CD8-positive, alpha-beta memory T cell (primary cell): Measurements from ENCODE around the gene ZNF554. TPM values are rescaled to one million over a fixed set of nuclear protein-coding genes. Genes with fewer than 3 reads are reported as not detected.

Experiments used
- CTCF ChIA-PET: fragments of 350-600 bp; sonication (Branson Sonifier 250); formaldehyde crosslinking; loops from one replicate; lab custom pipeline; 2021; ENCODE audit warnings: antibody characterized with exemption; lab: Charles Lee
- POLR2A ChIA-PET: fragments of 350-600 bp; sonication (Branson Sonifier 250); formaldehyde crosslinking; loops from one replicate; lab custom pipeline; 2021; ENCODE audit warnings: antibody characterized with exemption; lab: Charles Lee
- DNase-seq, 5 donors: peaks; one replicate each; pipeline versions ENCODE4 v3.0.0 to v3.0.0-alpha.2; 2020 to 2022; ENCODE audit warnings: mixed read lengths in 1 of 5
- H3K27ac ChIP-seq: one replicate; pipeline ENCODE4 v1.7.0; 2013; ENCODE audit warnings: low read depth, mild to moderate bottlenecking, low read length, moderate library complexity
- H3K27me3 ChIP-seq: 2 replicates; pipeline ENCODE4 v1.7.0; 2013; ENCODE audit warnings: low read length, mild to moderate bottlenecking; ENCODE audit not compliant: insufficient read depth, poor library complexity, severe bottlenecking
- H3K36me3 ChIP-seq: 2 replicates; pipeline ENCODE4 v1.7.0; 2013; ENCODE audit warnings: mild to moderate bottlenecking, low read length, moderate library complexity; ENCODE audit not compliant: insufficient read depth
- H3K4me1 ChIP-seq: 2 replicates; pipeline ENCODE4 v1.7.0; 2013; ENCODE audit warnings: mild to moderate bottlenecking, low read length, moderate library complexity; ENCODE audit not compliant: insufficient read depth
- H3K4me3 ChIP-seq: 2 replicates; pipeline ENCODE4 v1.7.0; 2013; ENCODE audit warnings: mild to moderate bottlenecking, low read length
- H3K9me3 ChIP-seq: 2 replicates; pipeline ENCODE4 v1.7.0; 2013; ENCODE audit warnings: mild to moderate bottlenecking, low read length
- H3K27ac Mint-ChIP-seq, 8 donors: one replicate each; pipeline ENCODE4 v1.8.0; 2020 to 2021; ENCODE audit warnings: mixed read lengths in 8 of 8, mild to moderate bottlenecking in 6 of 8, inconsistent platforms in 3 of 8, moderate library complexity in 3 of 8
- H3K27me3 Mint-ChIP-seq, 2 donors: one replicate each; pipeline ENCODE4 v1.8.0; 2020 to 2021; ENCODE audit warnings: mixed read lengths in 2 of 2, mild to moderate bottlenecking in 1 of 2, moderate library complexity in 1 of 2
- H3K36me3 Mint-ChIP-seq, 3 donors: one replicate each; pipeline ENCODE4 v1.8.0; 2020 to 2021; ENCODE audit warnings: mixed read lengths in 3 of 3, inconsistent platforms in 1 of 3, mild to moderate bottlenecking in 1 of 3
- H3K4me1 Mint-ChIP-seq, 3 donors: one replicate each; pipeline ENCODE4 v1.8.0; 2020 to 2021; ENCODE audit warnings: mixed read lengths in 3 of 3, inconsistent platforms in 1 of 3, mild to moderate bottlenecking in 1 of 3
- H3K4me3 Mint-ChIP-seq, 7 donors: one replicate each; pipeline ENCODE4 v1.8.0; 2020 to 2021; ENCODE audit warnings: mixed read lengths in 7 of 7, mild to moderate bottlenecking in 6 of 7, moderate library complexity in 4 of 7, inconsistent platforms in 2 of 7
- H3K9me3 Mint-ChIP-seq, 5 donors: one replicate each; pipeline ENCODE4 v1.8.0; 2020 to 2022; ENCODE audit warnings: mixed read lengths in 5 of 5, mild to moderate bottlenecking in 3 of 5, moderate library complexity in 2 of 5, inconsistent platforms in 1 of 5
- polyA plus RNA-seq: library from polyadenylated mRNA; unstranded; fragments of 300-500 nt; fragmentation: Illumina TruSeq; gene quantifications from one replicate; pipeline ENCODE4 v1.2.3, GENCODE V29; 2021
- total RNA-seq, 2 experiments: library from RNA; stranded (reverse); gene quantifications; one replicate each; pipeline ENCODE4 v1.2.3, GENCODE V29; 2021

ZNF554 gene
- 1 to 10 TPM; 2.1 to 2.3 TPM for total RNA-seq
- polyA plus RNA-seq, result 5.7 TPM

DNA sequence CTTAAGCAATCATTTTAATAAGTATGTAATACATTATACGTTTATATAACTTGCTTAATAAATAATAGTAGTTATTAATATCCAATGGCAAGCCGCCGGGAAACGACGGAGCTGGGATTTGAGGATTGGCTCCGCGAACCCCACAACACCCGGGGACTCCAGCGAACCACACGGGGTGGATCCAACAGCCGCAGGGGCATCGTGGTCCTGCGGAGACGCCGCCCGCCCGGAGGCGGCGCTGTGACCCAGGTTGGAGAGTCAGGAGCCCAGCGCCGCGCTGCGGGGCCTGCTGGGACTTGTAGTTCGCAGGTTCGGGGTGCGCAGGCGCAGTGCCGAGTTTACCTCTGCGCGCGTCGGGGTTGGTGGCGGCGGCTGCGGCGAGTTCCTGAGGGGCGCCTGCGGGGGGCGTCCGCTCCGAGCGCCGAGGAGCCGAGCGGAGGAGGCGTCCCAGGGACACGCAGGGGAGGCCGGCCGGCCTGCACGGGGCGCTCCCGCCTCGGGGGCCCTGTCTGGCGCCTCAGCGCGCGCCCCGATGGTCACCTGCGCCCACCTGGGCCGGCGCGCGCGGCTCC, at the start of gene ZNF554:
Gene ZNF554, plus strand, starts transcription at position 329 of the 572 bp plus-strand sequence. Its CDS starts 204 bp downstream, at position 533.
- peak; percentile 97 to 99 (median 98) for DNase-seq
- peak within 1 kb of the TSS in 5 of 8 donors; percentile 17 to 83 (median 56) for H3K27ac Mint-ChIP-seq
- peaks cover 0 to 7% (median 3%) of the 10 kb centered on the region in 3 donors for H3K36me3 Mint-ChIP-seq
- no peaks in the 10 kb centered on the region for H3K27me3 Mint-ChIP-seq
- peak within 1 kb of the TSS; percentile 82 to 95 (median 84) for H3K4me3 Mint-ChIP-seq
- H3K9me3 Mint-ChIP-seq, result no peaks in the 10 kb centered on the region
- H3K27ac ChIP-seq, result peak within 1 kb of the TSS; percentile 57
- ChIA-PET POLR2A (interaction anchor here (0.5 to 1.0 kb wide), 4 partner anchors 21 to 184 kb away, joined by 3 to 4 read pairs (median 3); partner anchors contain the start of genes SLC39A3 and ZNF555), CTCF (interaction anchor here (0.7 to 1.8 kb wide), 6 partner anchors 14 to 171 kb away, joined by 3 to 11 read pairs (median 3); no protein-coding TSS in a partner anchor)
- H3K27me3 ChIP-seq, result no peaks in the 10 kb centered on the region
- H3K4me3 ChIP-seq, result peak within 1 kb of the TSS; percentile 66
- no peaks in the 10 kb centered on the region for H3K9me3 ChIP-seq
- H3K4me1 Mint-ChIP-seq, result peaks cover 6 to 18% (median 7%) of the 10 kb centered on the region in 3 donors
- H3K4me1 ChIP-seq, result no peaks in the 10 kb centered on the region
- no peaks in the 10 kb centered on the region for H3K36me3 ChIP-seq

DNA sequence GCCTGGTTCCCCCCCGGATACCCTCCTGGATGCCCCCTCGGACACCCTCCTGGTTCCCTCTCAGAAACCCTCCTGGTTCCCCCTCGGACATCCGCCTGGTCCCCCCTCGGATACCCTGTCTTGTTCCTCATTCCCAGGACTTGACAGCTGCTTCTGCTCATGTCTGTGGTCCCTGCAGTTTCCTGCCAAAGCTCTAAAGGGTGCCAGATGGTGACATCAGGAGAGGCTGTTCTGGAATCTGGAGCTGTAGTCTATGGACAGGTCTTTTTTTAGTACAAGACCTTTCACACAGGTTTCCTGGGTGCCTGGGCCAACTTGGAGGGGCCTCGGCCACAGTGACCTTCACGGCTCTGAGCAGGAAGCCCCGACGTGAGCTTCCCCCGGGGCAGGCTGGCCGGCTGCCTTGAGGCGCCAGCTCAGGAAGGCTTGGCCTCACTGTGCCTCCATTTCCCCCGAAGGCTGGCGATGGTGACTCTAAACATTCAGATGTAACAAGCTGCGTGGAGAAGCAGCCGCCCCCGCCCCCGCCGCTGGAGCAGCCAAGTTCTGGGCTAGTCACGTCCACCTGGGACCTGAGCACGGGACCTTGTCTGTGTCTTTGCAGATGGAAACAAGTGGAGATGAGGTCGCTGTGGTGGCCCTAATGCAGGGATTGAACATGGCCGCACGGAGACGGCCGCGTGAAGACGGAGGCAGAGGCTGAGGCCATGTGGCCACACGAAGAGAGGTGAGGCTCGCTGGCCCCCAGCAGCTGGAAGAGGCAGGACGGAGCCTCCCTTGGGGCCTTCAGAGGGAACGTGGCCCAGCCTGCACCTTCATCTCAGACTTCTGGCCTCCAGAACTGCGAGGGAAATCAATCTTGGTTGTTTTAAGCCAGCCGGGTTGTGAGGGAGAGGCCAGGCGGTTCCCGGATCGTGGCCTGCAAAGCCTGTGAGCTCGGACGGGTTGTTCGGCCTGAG, 49.3 kb upstream of the ZNF554 start:
- peaks cover 6% of the 10 kb centered on the region for H3K4me1 ChIP-seq
- no peaks in the 10 kb centered on the region for H3K9me3 Mint-ChIP-seq
- H3K27me3 ChIP-seq, result no peaks in the 10 kb centered on the region
- no peak overlapping the region for H3K4me3 ChIP-seq
- no peaks in the 10 kb centered on the region for H3K27me3 Mint-ChIP-seq
- no peak overlapping the region for H3K27ac ChIP-seq
- DNase-seq, result no peak
- CTCF ChIA-PET, result no interaction called here
- no peak overlapping the region for H3K4me3 Mint-ChIP-seq
- peaks cover 9% of the 10 kb centered on the region for H3K36me3 ChIP-seq
- H3K36me3 Mint-ChIP-seq, result peaks cover 0 to 39% (median 4%) of the 10 kb centered on the region in 3 donors
- POLR2A ChIA-PET, result no interaction called here
- H3K9me3 ChIP-seq, result no peaks in the 10 kb centered on the region
- peaks cover 12 to 25% (median 16%) of the 10 kb centered on the region in 3 donors for H3K4me1 Mint-ChIP-seq
- no peak overlapping the region for H3K27ac Mint-ChIP-seq

DNA sequence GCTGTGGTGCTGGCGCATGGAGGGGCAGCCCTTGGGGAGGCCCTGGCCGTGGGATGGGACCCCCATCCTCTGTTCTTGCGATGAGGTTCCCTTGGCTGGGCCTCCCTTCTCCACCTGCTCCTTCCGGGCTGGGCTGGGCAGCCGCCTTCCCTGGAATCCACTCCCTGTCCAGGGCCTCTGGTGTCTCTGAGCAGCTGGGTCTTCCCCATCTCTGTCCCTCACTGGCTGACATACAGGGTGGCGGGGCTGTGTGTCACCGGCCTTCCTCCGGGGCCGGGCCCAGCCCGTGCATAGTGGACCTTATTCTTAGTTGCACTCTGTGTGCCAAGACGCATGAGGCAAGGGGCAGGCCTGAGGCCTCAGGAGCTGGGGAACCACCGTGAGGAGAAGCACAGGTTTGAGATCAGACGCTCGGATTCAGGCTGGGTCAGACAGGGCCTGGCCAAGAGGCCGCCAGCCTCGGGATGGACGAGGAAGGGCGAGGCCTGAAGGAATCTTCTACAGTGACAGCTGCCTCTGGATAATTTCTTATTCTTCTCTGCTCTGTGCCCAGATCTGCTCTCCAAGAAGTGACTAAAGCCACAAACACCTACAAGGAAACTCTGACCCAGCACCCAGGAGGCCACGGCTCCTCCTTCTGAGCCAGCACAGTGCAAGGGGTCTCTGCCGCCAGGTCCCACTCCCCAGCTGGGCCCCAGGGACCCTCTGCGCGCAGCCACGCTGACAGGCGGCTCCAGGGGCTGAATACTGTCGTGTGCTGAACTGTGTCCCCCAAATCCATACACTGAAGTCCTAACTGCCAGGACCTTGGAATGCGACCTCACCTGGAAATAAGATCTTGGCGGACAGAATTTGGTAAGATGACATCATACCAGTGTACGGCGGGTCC, 47.6 kb upstream of the ZNF554 start:
- peaks cover 0 to 30% (median 2%) of the 10 kb centered on the region in 3 donors for H3K36me3 Mint-ChIP-seq
- H3K27ac Mint-ChIP-seq, result no peak overlapping the region
- H3K4me3 ChIP-seq, result no peak overlapping the region
- CTCF ChIA-PET, result no interaction called here
- H3K27me3 Mint-ChIP-seq, result no peaks in the 10 kb centered on the region
- DNase-seq, result no peak
- peaks cover under 1% of the 10 kb centered on the region for H3K36me3 ChIP-seq
- no peaks in the 10 kb centered on the region for H3K9me3 ChIP-seq
- H3K27ac ChIP-seq, result no peak overlapping the region
- peak overlapping the region in 1 of 7 donors; percentile 13 for H3K4me3 Mint-ChIP-seq
- H3K4me1 ChIP-seq, result peaks cover 18% of the 10 kb centered on the region
- H3K9me3 Mint-ChIP-seq, result no peaks in the 10 kb centered on the region
- POLR2A ChIA-PET, result no interaction called here
- H3K27me3 ChIP-seq, result no peaks in the 10 kb centered on the region
- peaks cover 23 to 38% (median 28%) of the 10 kb centered on the region in 3 donors for H3K4me1 Mint-ChIP-seq

- H3K9me3 Mint-ChIP-seq, result no peaks in the 10 kb centered on the region
- Histone ChIP-seq H3K27me3 (no peaks in the 10 kb centered on the region), H3K4me1 (peaks cover 18% of the 10 kb centered on the region), H3K4me3 (no peak overlapping the region), H3K9me3 (no peaks in the 10 kb centered on the region), H3K27ac (no peak overlapping the region), H3K36me3 (no peaks in the 10 kb centered on the region)
- H3K36me3 Mint-ChIP-seq, result peaks cover 0 to 25% (median 2%) of the 10 kb centered on the region in 3 donors
- peak overlapping the region in 5 of 8 donors; percentile 40 to 69 (median 54) for H3K27ac Mint-ChIP-seq
- peaks cover 25 to 47% (median 28%) of the 10 kb centered on the region in 3 donors for H3K4me1 Mint-ChIP-seq
- POLR2A ChIA-PET, result no interaction called here
- CTCF ChIA-PET, result interaction anchor here (1.5 kb wide), 1 partner anchor 24 kb away, joined by 3 read pairs; no protein-coding TSS in a partner anchor
- H3K27me3 Mint-ChIP-seq, result no peaks in the 10 kb centered on the region
- H3K4me3 Mint-ChIP-seq, result no peak overlapping the region
- DNase-seq, result no peak
Measured at GRCh38 chr19:2774083-2774679, 45.5 kb upstream of the ZNF554 start.

- H3K36me3 ChIP-seq, result no peaks in the 10 kb centered on the region
- peak overlapping the region; percentile 28 for H3K4me3 ChIP-seq
- Mint-ChIP-seq H3K9me3 (no peaks in the 10 kb centered on the region), H3K27ac (peak overlapping the region; percentile 87 to 99 (median 97)), H3K4me3 (peak overlapping the region; percentile 60 to 91 (median 79)), H3K36me3 (peaks cover 0 to 24% (median 2%) of the 10 kb centered on the region in 3 donors), H3K4me1 (peaks cover 26 to 52% (median 32%) of the 10 kb centered on the region in 3 donors), H3K27me3 (no peaks in the 10 kb centered on the region)
- DNase-seq, result peak in 1 of 5 donors; percentile 15
- ChIA-PET CTCF (interaction anchor here (1.0 to 1.5 kb wide), 2 partner anchors 25 to 26 kb away, joined by 3 read pairs; no protein-coding TSS in a partner anchor), POLR2A (no interaction called here)
- peaks cover 18% of the 10 kb centered on the region for H3K4me1 ChIP-seq
- no peaks in the 10 kb centered on the region for H3K27me3 ChIP-seq
- no peak overlapping the region for H3K27ac ChIP-seq
- no peaks in the 10 kb centered on the region for H3K9me3 ChIP-seq
Measured at GRCh38 chr19:2774953-2775555, 44.6 kb upstream of the ZNF554 start.

- Histone ChIP-seq H3K9me3 (no peaks in the 10 kb centered on the region), H3K27me3 (no peaks in the 10 kb centered on the region), H3K4me1 (peaks cover 18% of the 10 kb centered on the region), H3K36me3 (no peaks in the 10 kb centered on the region), H3K27ac (peak overlapping the region; percentile 28), H3K4me3 (peak overlapping the region; percentile 28)
- ChIA-PET POLR2A (no interaction called here), CTCF (interaction anchor here (0.5 to 1.0 kb wide), 2 partner anchors 26 to 223 kb away, joined by 3 to 4 read pairs; no protein-coding TSS in a partner anchor)
- H3K4me3 Mint-ChIP-seq, result peak overlapping the region; percentile 60 to 91 (median 79)
- peaks cover 32 to 58% (median 39%) of the 10 kb centered on the region in 3 donors for H3K4me1 Mint-ChIP-seq
- peaks cover 0 to 26% (median 2%) of the 10 kb centered on the region in 3 donors for H3K36me3 Mint-ChIP-seq
- H3K27me3 Mint-ChIP-seq, result no peaks in the 10 kb centered on the region
- H3K27ac Mint-ChIP-seq, result peak overlapping the region; percentile 87 to 99 (median 97)
- no peaks in the 10 kb centered on the region for H3K9me3 Mint-ChIP-seq
- peak; percentile 29 to 70 (median 58) for DNase-seq
Measured at GRCh38 chr19:2775556-2776430, 43.9 kb upstream of the ZNF554 start.
